Measurements from ENCODE around the gene KRT75.
A peak's percentile ranks its signal among the peaks of the same experiment; 100 is the strongest.

Gene KRT75

GRCh38 chr12:52442600-52443061, 8.5 kb upstream of the KRT75 start (continued):
- TF ChIP-seq ZNF148 (tag by site-specific recombination; IDR thresholded peaks at IDR 0.05; ENCODE audit: borderline replicate concordance) (no peak), ZNF18 (tag by site-specific recombination; IDR thresholded peaks at IDR 0.05) (no peak), EGR2 (tag by site-specific recombination; IDR thresholded peaks at IDR 0.05; ENCODE audit: low read depth) (0 out of 2 replicates have a peak, but pooled peaks have one; percentile 30), ZIC2 (tag by site-specific recombination; IDR thresholded peaks at IDR 0.05) (peak; percentile 31; the same call in 1 of the 2 replicates), ZNF391 (tag by site-specific recombination; IDR thresholded peaks at IDR 0.05; ENCODE audit: borderline replicate concordance, low read depth) (no peak), ZBTB10 (tag by site-specific recombination; IDR thresholded peaks at IDR 0.05) (no peak), ZNF292 (tag by site-specific recombination; IDR thresholded peaks at IDR 0.05; ENCODE audit: borderline replicate concordance, low read depth) (no peak), ZNF561 (tag by site-specific recombination; IDR thresholded peaks at IDR 0.05; ENCODE audit: borderline replicate concordance) (no peak), TSHZ1 (tag by site-specific recombination; IDR thresholded peaks at IDR 0.05; ENCODE audit: borderline replicate concordance) (no peak), ZNF221 (tag by site-specific recombination; IDR thresholded peaks at IDR 0.05; ENCODE audit: borderline replicate concordance) (no peak), ZNF624 (tag by site-specific recombination; IDR thresholded peaks at IDR 0.05) (no peak), TRIM28 (IDR thresholded peaks at IDR 0.05; ENCODE audit: borderline replicate concordance, low read length) (no peak), ZNF202 (tag by site-specific recombination; IDR thresholded peaks at IDR 0.05; ENCODE audit: borderline replicate concordance) (no peak), ZNF529 (tag by site-specific recombination; IDR thresholded peaks at IDR 0.05; ENCODE audit: insufficient replicate concordance) (no peak), ZNF623 (tag by site-specific recombination; IDR thresholded peaks at IDR 0.05) (no peak), GLIS1 (tag by site-specific recombination; IDR thresholded peaks at IDR 0.05) (peak; percentile 32; the same call in 1 of the 2 replicates), ZNF114 (tag by site-specific recombination; IDR thresholded peaks at IDR 0.05) (no peak), ZNF626 (tag by site-specific recombination; IDR thresholded peaks at IDR 0.05) (no peak), ZNF596 (tag by site-specific recombination; IDR thresholded peaks at IDR 0.05) (no peak), SP7 (tag by site-specific recombination; IDR thresholded peaks at IDR 0.05) (no peak), ZSCAN4 (tag by site-specific recombination; IDR thresholded peaks at IDR 0.05) (no peak), ZNF214 (tag by site-specific recombination; IDR thresholded peaks at IDR 0.05; ENCODE audit: borderline replicate concordance) (no peak), ATF2 (tag by site-specific recombination; IDR thresholded peaks at IDR 0.05; ENCODE audit: low read depth) (no peak), ZNF398 (tag by site-specific recombination; IDR thresholded peaks at IDR 0.05) (peak; percentile 65)

Data from HEK293 (cell line).